ENCODE measurements around the gene GRK5.
A peak's percentile ranks its signal among the peaks of the same experiment; 100 is the strongest.

GRK5 gene

GRCh38 chr10:119306986-119307392, 99.6 kb downstream of the GRK5 start:
- no peaks in the 10 kb centered on the region for H3K9me3 Mint-ChIP-seq
- no peak for TF ChIP-seq CTCF (IDR thresholded peaks at IDR 0.05; ENCODE audit: unreplicated experiment in 3 of 3)
- H3K4me3 Mint-ChIP-seq: no peak overlapping the region
- no peak overlapping the region for H3K27ac Mint-ChIP-seq
- H3K4me1 Mint-ChIP-seq: peaks cover 6% of the 10 kb centered on the region
- no peaks in the 10 kb centered on the region for H3K36me3 Mint-ChIP-seq (ENCODE audit: low read depth)
- peaks cover 3% of the 10 kb centered on the region for H3K27me3 Mint-ChIP-seq (ENCODE audit: low read depth)

DNA sequence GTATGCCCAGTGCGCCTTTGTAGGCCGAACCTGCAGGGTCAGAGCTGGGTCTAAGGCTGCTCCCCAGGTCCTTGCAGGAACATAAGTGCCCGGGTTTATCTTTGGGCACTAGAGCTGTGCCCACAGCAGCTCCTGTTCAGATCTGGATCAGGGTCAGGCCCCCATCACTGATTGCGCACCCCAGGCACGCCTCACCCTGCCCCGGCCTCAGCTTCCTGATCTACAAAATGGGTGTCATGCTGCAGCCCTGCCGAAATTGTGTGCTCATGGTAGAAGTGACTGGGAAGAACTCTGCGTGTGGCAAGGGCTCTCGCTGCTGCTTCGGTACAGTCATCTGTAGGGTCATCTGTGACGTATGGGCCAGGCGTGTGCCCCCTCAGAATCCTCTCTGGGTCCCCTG, 100.7 kb downstream of the GRK5 start:
- Mint-ChIP-seq H3K36me3 (ENCODE audit: low read depth) (no peaks in the 10 kb centered on the region), H3K27me3 (ENCODE audit: low read depth) (peaks cover 3% of the 10 kb centered on the region), H3K4me3 (no peak overlapping the region), H3K4me1 (peaks cover 12% of the 10 kb centered on the region), H3K27ac (no peak overlapping the region), H3K9me3 (no peaks in the 10 kb centered on the region)
- TF ChIP-seq CTCF (IDR thresholded peaks at IDR 0.05; ENCODE audit: unreplicated experiment in 3 of 3): no peak

DNA sequence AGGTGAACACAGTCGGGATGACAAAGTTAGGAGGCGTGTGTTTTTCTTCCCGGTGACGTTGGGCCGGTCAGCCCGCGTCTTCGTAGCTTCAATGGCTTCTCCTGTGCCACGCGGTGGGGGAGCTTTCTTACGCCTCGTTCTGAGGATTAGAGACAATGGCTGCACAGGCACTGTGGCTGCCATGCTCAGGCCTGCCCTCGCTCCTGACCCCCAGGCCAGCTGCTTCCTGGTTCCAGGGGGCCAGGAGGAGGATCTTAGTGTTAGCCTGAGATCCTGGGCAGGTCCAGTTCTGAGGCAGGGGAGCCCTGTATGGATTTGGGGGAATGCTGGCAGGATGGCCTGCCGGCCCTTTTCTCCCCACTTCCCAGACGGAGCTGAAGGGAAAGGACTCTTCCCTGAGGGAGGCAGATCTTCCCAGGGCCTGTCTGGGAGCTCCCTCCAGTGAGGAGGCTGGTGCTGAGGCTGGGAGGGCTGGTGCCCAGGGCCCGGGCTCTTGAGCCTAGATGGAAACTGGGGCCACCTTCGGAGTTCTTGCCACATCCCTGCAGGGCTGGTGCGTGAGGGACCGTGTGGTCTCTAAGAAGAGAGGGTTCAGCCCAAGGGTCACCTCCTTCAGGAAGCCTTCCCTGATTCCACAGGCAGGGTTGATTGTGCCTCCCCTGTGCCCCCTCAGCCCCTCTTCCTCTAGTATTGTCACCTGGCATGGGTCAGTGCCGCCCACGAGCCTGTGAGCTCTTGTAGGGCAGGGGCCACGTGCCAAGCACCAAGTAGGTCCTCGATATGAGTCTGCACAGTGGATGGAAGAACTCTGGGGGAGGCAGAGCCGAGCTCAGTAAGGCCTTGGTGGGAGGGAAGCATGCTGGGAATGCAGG, 101.4 kb downstream of the GRK5 start:
- H3K9me3 Mint-ChIP-seq: no peaks in the 10 kb centered on the region
- no peak overlapping the region for H3K4me3 Mint-ChIP-seq
- peaks cover 3% of the 10 kb centered on the region for H3K27me3 Mint-ChIP-seq (ENCODE audit: low read depth)
- no peak overlapping the region for H3K27ac Mint-ChIP-seq
- no peak for TF ChIP-seq CTCF (IDR thresholded peaks at IDR 0.05; ENCODE audit: unreplicated experiment in 3 of 3)
- H3K4me1 Mint-ChIP-seq: peaks cover 13% of the 10 kb centered on the region
- H3K36me3 Mint-ChIP-seq (ENCODE audit: low read depth): no peaks in the 10 kb centered on the region

GRCh38 chr10:119309423-119309770, 102.0 kb downstream of the GRK5 start:
- Mint-ChIP-seq H3K9me3 (no peaks in the 10 kb centered on the region), H3K36me3 (ENCODE audit: low read depth) (no peaks in the 10 kb centered on the region), H3K27ac (no peak overlapping the region), H3K27me3 (ENCODE audit: low read depth) (peaks cover 3% of the 10 kb centered on the region), H3K4me1 (peaks cover 13% of the 10 kb centered on the region), H3K4me3 (no peak overlapping the region)
- no peak for TF ChIP-seq CTCF (IDR thresholded peaks at IDR 0.05; ENCODE audit: unreplicated experiment in 3 of 3)

DNA sequence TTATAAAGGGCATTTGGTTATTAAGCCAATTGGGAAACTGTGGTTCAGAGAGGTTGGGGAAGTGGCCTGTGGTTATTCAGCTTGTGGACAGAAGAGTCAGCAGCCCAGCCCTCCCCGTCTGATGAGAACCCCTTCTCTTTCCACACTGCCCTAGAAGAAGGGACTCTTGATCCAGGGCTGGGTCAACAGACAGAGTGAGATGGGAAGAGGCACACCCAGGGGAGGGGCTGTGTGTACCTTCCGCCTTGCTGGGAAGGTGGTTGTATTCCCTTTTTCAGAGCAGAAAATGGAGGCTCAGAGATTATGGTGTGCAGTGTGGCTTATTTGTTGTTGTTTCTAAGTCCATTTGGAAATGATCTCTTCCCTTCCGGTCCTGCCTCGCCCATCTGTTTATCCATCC, 103.4 kb downstream of the GRK5 start:
- Mint-ChIP-seq H3K27ac (no peak overlapping the region), H3K9me3 (no peaks in the 10 kb centered on the region), H3K4me1 (peaks cover 23% of the 10 kb centered on the region), H3K27me3 (ENCODE audit: low read depth) (no peaks in the 10 kb centered on the region), H3K4me3 (no peak overlapping the region), H3K36me3 (ENCODE audit: low read depth) (no peaks in the 10 kb centered on the region)
- TF ChIP-seq CTCF (IDR thresholded peaks at IDR 0.05; ENCODE audit: unreplicated experiment in 3 of 3): no peak

GRCh38 chr10:119312241-119312640, 104.9 kb downstream of the GRK5 start:
- peaks cover 5% of the 10 kb centered on the region for H3K27me3 Mint-ChIP-seq (ENCODE audit: low read depth)
- no peaks in the 10 kb centered on the region for H3K9me3 Mint-ChIP-seq
- peak overlapping the region in 1 of 3 experiments; percentile 30 for H3K27ac Mint-ChIP-seq
- no peak overlapping the region for H3K4me3 Mint-ChIP-seq
- H3K4me1 Mint-ChIP-seq: peaks cover 35% of the 10 kb centered on the region
- TF ChIP-seq CTCF (IDR thresholded peaks at IDR 0.05; ENCODE audit: unreplicated experiment in 3 of 3): no peak
- H3K36me3 Mint-ChIP-seq (ENCODE audit: low read depth): no peaks in the 10 kb centered on the region
